COR-L47 (cell line): ENCODE measurements around the gene SPTLC3.

Experiments used
- DNase-seq: peaks from one replicate; lab custom pipeline; 2025; lab: John Stamatoyannopoulos, UW

The SPTLC3 gene

DNA sequence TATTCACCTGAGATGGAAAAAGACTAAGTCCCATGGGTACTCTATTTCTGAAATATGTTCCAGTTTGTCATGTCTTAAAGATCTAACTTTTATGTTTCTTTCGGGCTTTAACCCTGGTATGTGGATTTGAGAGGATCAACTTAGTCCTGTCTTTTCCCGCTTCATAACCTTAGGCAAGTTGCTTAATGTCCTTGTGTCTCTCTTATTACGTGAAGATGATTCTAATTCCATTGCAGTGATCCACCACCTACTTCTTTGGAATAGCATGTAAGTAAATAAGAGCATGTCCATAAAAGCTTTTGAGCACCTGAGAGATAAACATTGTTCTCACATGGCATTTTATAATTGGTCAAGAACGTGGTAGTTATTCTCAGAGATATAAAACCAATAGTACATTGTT lies 23.0 kb downstream of the SPTLC3 start:
- no peak for DNase-seq

DNA sequence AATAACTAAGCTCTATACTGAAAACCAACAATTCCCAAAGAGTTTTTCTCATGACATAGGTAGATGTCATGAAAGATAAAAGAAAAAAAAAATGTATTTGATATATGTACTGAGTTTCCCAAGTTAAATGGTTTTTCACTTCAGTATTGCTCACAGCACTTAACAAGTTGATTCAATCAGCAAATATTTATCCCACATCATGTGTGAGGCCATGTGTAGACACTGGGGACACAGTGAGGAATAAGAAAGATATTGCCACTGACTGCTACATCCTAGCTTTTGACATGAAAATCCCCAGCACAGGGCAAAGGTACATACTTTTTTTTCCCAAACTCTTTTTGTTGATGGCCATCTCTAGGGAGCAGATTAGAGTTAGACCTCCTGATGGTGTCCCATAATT lies 25.3 kb downstream of the SPTLC3 start:
- DNase-seq = no peak

GRCh38 chr20:13034936-13035335 lies 26.2 kb downstream of the SPTLC3 start:
- DNase-seq = no peak

DNA sequence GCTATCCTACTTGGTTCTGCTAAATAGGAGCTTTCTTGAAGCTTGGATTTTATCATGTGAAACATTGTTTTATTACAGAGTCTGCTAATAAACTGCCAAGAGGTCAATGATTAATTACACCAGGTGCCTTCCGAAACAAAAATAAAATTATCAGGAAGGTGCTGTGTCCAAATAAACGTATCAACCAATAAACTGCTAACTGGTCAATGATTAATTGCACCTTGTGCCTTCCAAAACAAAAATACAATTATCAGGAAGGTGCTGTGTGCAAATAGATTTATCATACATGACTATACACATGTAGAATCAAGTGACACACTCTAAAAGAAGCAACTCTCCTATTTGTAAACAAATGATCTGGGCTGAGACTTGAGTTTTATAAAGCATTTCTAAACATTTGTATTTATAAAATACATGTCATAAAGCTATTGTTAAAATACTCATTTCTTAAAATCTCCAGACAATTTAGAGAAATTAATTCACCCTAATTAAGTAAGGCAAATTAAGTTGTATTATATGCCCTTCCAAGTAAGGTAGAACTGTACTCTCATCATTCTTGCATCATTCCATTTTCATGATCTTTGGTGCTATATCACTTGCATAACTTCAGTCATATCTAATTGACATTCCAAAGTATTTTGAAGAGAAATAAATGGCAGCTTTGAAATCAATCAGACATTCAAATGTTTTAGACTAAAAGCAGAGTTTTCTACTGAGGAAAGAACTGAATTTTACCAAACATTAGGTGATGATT lies 26.8 kb downstream of the SPTLC3 start:
- no peak for DNase-seq

DNA sequence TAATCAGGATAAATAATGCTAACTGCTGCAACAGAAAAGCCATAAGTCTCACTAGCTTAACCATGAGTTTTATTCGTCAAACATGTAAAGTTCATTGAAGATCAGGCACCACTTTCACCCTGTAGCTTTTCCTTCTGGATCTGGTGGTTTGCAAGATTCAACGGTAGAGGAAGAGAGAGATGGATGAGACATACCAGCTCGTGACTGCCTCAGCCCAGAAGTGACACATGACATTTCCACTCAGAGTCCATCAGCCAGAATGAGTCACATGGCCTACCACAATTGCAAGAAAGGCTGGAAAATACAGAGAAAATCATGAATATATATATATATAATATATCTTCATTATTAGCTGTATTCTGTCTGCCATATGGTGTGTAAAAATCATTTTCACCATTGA lies 29.0 kb downstream of the SPTLC3 start:
- no peak for DNase-seq

DNA sequence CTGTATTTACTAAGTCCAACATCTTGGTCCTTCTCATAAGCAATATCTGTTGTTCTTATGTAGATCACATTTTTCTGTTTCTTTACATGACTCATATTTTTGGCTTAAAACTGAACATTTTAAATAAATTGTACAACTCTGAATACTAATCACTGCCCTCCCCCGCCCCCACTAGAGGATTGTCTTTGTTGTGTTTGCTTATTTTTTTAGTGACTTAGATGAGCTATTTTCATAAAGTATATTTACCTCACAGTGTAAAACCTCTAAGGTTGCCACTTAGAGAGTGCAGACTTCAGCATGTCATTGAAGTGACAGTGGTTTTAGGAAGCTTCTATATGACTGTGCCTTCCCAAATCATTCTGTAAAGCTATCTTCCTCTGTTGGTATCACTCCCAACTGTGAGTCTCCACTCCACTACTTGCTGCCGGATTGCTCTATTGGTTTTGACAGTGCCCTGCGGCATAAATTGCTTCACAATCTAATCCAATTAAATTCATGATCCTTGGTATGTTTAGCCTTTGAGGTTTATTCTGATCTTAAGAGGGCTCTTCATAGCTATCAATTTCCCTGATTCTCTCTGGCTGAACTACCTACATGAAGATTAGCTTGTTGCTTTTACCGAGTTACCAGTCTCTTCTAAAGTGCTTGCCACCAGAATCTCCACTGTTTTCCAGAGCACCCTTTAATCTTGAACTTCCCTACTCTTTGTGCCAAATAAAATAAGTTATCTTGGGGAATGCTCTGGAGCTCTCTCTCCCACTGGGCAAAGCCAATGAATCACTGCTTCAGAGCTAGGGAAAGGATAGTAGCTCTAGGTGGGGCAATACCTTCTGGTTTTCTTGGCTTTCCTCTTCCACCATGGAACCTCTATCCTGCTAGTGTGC lies 33.0 kb downstream of the SPTLC3 start:
- DNase-seq = no peak

GRCh38 chr20:13042458-13042794 lies 33.7 kb downstream of the SPTLC3 start:
- DNase-seq = no peak

DNA sequence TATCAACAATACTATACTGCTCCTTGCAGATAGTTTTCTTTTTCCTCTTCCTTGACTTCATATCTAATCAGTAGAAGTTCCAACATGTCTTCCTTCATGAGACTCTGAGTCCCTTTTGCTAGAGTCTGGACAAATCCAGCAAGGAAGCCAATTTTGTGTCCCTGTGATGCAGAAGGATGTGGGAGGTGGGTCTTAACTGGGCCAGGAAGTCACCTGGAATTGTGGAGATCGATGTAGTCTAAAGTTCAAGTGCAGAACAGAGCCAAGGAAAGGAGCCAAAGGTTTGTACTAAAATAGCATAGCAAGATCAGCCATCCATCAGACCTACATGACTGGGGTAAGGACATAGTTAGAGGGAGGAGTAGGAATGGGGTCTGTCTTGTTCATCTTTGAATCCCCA lies 37.6 kb downstream of the SPTLC3 start:
- DNase-seq = no peak

DNA sequence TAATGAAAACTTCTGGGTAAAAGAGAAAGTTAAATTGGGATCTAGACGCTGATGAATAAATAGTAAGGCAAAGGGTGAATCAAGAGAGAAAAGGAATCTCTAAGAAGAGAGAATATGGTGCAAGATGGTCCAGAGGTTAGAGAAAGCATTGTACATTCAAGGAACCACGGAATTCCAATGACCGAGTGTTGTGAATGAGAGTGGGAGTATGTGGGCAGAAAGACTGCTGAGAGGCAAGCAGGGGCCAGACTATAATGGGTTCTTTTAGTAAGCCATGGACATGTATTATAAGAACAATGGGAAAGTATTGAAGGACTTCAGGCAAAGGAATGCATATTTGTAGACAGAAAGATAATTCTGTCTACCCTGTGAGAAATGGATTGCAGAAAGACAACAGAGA lies 45.2 kb downstream of the SPTLC3 start:
- no peak for DNase-seq

- no peak for DNase-seq
Measured at GRCh38 chr20:13058666-13059389, 50.1 kb downstream of the SPTLC3 start.

DNA sequence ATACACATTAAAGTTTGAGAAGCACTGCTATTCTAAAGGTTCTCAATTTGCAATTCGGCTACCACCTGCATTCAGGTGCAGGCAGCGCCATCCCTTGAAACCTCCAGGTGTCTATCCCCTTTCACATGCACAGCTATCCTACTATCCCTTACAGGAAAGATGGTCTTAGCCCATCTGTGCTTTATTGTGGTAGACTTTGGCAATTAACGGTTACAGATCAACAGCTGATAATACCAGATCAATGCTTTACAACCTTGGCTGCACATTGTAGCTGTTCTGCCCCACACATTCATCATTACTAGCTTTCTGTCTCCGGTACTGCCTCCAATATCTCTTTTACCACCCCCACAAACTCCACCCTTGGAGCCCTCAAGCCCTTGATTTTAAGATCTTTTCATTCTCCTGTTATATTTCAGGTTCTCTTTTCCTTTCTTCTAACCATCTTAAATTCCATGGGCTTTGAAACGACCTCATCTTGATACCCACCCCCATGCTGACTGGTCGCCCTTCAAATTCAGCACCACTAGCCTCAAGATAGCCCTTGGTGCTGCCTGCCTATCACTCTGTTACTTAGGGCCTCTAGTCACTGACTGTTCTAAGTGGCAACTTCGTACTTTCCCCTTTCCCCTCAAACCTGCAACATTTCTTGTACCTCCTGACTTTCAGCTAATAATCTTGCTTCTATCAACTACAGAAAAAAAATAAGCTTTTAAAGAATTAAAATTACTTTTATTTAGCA lies 50.8 kb downstream of the SPTLC3 start:
- no peak for DNase-seq

- no peak for DNase-seq
Measured at GRCh38 chr20:13060327-13060726, 51.6 kb downstream of the SPTLC3 start.

GRCh38 chr20:13061381-13061780 lies 52.6 kb downstream of the SPTLC3 start:
- DNase-seq = no peak

DNA sequence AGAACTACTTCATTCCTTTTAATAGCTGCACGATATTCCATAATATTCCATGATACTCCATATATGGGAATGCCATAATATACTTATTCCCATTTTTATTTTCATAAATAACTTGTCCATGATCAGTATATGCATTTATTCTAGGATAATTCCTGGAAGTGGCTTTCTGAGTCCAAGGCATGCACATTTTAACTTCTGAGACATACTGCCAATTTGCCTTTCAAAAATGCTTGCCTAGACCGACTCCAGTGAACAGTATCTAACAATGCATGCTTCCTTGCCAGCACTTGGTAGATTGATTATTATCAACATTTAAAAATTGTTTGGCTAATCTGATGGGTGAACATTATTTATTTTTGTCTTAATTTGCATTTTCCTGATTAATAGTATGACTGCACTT lies 54.0 kb downstream of the SPTLC3 start:
- DNase-seq = no peak

DNA sequence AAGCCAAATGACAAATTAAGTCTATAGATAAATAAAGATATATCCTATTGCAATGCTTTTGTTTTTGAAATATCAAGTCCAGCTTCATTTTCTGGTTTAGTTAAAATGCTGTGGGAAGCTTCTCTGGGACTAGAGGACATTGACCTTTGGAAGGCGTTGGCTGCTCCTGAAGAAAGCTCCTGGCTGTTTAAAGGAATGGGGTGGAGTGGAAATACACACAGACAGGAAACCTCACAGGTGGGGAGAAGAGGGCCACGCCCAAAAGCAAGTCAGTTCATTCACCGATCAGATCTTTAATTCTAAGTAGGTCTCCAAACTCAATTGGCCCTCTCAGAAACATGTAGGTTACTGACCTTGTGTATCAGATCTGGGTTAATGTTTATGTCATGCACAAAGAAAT lies 59.6 kb downstream of the SPTLC3 start:
- no peak for DNase-seq

DNA sequence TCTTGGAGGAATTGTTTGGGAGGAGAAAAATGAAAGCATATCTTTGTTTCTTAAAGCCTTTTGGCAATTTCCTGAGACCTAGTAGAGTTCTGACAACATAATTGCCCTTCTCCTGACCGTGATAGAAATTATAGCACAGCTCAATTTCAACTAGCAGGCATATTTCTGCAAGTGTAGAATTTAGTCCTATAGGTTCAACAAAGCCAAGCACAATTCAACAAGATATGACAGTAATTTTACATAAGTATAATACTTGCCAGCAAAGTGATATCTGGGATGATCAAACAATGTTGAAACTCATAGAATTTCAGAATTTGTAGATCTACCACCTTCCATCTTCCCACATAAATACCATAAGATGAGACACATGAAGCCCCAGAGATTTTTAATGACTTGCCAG lies 73.1 kb downstream of the SPTLC3 start:
- no peak for DNase-seq

- DNase-seq = no peak
Measured at GRCh38 chr20:13082378-13082777, 73.6 kb downstream of the SPTLC3 start.

DNA sequence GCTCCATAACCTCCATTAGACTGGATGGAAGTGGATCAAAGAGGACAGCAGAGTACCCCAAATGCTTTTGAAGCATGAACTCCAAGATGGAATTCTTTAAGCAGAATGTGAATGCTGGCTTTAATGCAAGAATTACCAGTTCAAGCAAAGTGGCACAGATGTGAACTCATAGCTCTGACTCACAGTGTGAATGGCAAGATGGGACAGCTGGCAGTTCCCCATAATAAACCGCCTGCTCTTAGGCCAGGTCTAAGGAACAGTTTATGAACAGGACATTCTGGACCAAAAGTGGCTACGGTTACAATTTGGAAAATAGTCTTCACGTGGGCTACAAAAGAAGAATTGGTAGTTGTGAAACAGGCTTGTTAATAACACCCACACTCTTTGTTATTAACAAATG lies 76.5 kb downstream of the SPTLC3 start:
- DNase-seq = no peak

GRCh38 chr20:13089950-13090469 lies 81.2 kb downstream of the SPTLC3 start:
- no peak for DNase-seq

GRCh38 chr20:13092111-13092510 lies 83.3 kb downstream of the SPTLC3 start:
- no peak for DNase-seq

DNA sequence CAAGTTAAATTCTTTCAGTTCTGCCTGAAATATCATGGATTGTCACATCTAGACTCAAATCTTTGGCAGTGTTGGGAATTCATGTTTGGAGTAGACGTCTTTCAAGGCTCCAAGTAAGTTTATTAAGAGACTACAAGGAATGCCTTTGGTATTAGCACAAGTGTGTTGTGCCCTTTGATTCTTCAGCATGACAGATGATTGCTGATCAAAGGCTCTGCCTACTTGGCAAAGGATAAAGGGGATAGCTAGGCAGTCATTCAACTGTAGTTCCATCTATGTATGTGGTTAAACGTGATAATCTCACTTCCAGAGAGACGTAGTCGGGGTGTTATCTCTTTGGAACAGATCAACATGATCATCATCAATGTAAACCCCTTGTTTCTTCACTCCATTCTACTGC lies 86.2 kb downstream of the SPTLC3 start:
- DNase-seq = no peak
